Prostate gland (tissue), 2 donors: ENCODE results near the gene RAB40C. TPM values are rescaled to one million over a fixed set of nuclear protein-coding genes. Genes with fewer than 3 reads are reported as not detected.
A peak's percentile ranks its signal among the peaks of the same experiment; 100 is the strongest.
"Not testable (repeated sequence)": the region's sequence is repeated elsewhere in the genome, so short reads cannot be mapped to it uniquely, and the experiment has no call there.

Experiments
- DNase-seq: peaks from one replicate; pipeline ENCODE4 v3.0.0-alpha.2; 2019; ENCODE audit warnings: low spot score
- H3K27ac ChIP-seq, 2 donors: fragments of 200-600 bp; sonication (generic); 2 replicates each; pipeline ENCODE4 v1.5.1; 2017 to 2019
- H3K27me3 ChIP-seq: fragments of 200-600 bp; sonication (generic); replicated peaks from 2 replicates; pipeline ENCODE4 v1.5.1; 2019; ENCODE audit not compliant: insufficient read depth
- H3K36me3 ChIP-seq, 2 donors: fragments of 200-600 bp; sonication (generic); 1 replicate in 1 of 2; 2 replicates in 1 of 2; pipeline versions ENCODE4 v1.5.1 to v1.8.1; 2017 to 2019
- H3K4me1 ChIP-seq: fragments of 200-600 bp; sonication (generic); replicated peaks from 2 replicates; pipeline ENCODE4 v1.5.1; 2019
- H3K4me3 ChIP-seq, 2 donors: fragments of 200-600 bp; sonication (generic); 2 replicates each; pipeline ENCODE4 v1.5.1; 2017 to 2019
- H3K9me3 ChIP-seq: fragments of 200-600 bp; sonication (generic); 2 replicates; pipeline ENCODE4 v1.5.1; 2017
- CTCF ChIP-seq, 4 experiments: fragments of 200-600 bp in 2 of 4; fragments of 450-650 bp in 2 of 4; sonication (generic) in 2 of 4; IDR thresholded peaks; 1 replicate in 3 of 4; 2 replicates in 1 of 4; pipeline ENCODE4 v1.5.1; 2016 to 2019; ENCODE audit warnings: antibody characterized with exemption in 4 of 4, mild to moderate bottlenecking in 2 of 4, moderate library complexity in 2 of 4
- POLR2A ChIP-seq: fragments of 450-650 bp; IDR thresholded peaks from one replicate; pipeline ENCODE4 v1.6.1; 2016; ENCODE audit warnings: antibody characterized with exemption, mild to moderate bottlenecking
- POLR2AphosphoS5 ChIP-seq: sonication (generic); formaldehyde crosslinking; IDR thresholded peaks from one replicate; pipeline ENCODE4 v1.6.1; 2017; ENCODE audit warnings: antibody characterized with exemption
- WGBS: methylation state at CpG from one replicate; pipeline ENCODE4 v1.1.5; 2018; 5-methylcytosine and 5-hydroxymethylcytosine counted together
- intact Hi-C: fragments of 100-400 bp; cut with DNase I; formaldehyde crosslinking; loops from one replicate; pipeline ENCODE4 v1.14.2; 2022
- total RNA-seq, 2 donors: library from RNA; depleted of rRNA; stranded (reverse); fragments of >200 nt; gene quantifications; one replicate each; pipeline ENCODE4 v1.1.0, GENCODE V29; 2016

The RAB40C gene
- total RNA-seq, 2 donors from 2014 or later: 41.8 to 68.0 TPM

GRCh38 chr16:593406-593805 lies 3.5 kb downstream of the RAB40C start:
- peak; percentile 44 for TF ChIP-seq POLR2A
- peak; percentile 95 for TF ChIP-seq POLR2AphosphoS5
- no peak for TF ChIP-seq CTCF (IDR thresholded peaks at IDR 0.05)
- 46% methylated on average over 9 of the region's 9 CpGs for WGBS
- no peaks in the 10 kb centered on the region for H3K9me3 ChIP-seq
- peak overlapping the region; percentile 87 to 89 for H3K27ac ChIP-seq
- intact Hi-C loops: no loop called here
- H3K27me3 ChIP-seq: no peaks in the 10 kb centered on the region
- peaks cover 0 to 4% of the 10 kb centered on the region in 2 donors for H3K36me3 ChIP-seq
- peak; percentile 84 for DNase-seq
- H3K4me3 ChIP-seq: peak overlapping the region in 1 of 2 donors; percentile 0
- peaks cover 16% of the 10 kb centered on the region for H3K4me1 ChIP-seq

GRCh38 chr16:593807-594206 lies 3.9 kb downstream of the RAB40C start:
- DNase-seq: no peak
- intact Hi-C loops: no loop called here

GRCh38 chr16:595094-595528 lies 5.2 kb downstream of the RAB40C start:
- Histone ChIP-seq H3K36me3 (peaks cover 0 to 4% of the 10 kb centered on the region in 2 donors), H3K27me3 (no peaks in the 10 kb centered on the region), H3K9me3 (no peaks in the 10 kb centered on the region), H3K4me1 (peaks cover 16% of the 10 kb centered on the region), H3K27ac (no peak overlapping the region), H3K4me3 (no peak overlapping the region)
- no peak for TF ChIP-seq POLR2AphosphoS5
- TF ChIP-seq CTCF (IDR thresholded peaks at IDR 0.05): no peak
- TF ChIP-seq POLR2A: no peak
- no peak for DNase-seq
- WGBS: 85% methylated on average over 16 of the region's 18 CpGs
- intact Hi-C loops: no loop called here

More at GRCh38 chr16:593807-594206, 3.9 kb downstream of the RAB40C start:
- Histone ChIP-seq H3K36me3 (peaks cover 0 to 4% of the 10 kb centered on the region in 2 donors), H3K27ac (peak overlapping the region; percentile 87 to 89), H3K9me3 (no peaks in the 10 kb centered on the region), H3K4me1 (peaks cover 16% of the 10 kb centered on the region), H3K4me3 (no peak overlapping the region), H3K27me3 (no peaks in the 10 kb centered on the region)
- WGBS: 42% methylated on average over 15 of the region's 16 CpGs
- no peak for TF ChIP-seq POLR2AphosphoS5
- TF ChIP-seq POLR2A: no peak
- TF ChIP-seq CTCF (IDR thresholded peaks at IDR 0.05): no peak

- no peaks in the 10 kb centered on the region for H3K27me3 ChIP-seq
- no peak overlapping the region for H3K4me3 ChIP-seq
- peaks cover 16% of the 10 kb centered on the region for H3K4me1 ChIP-seq
- TF ChIP-seq CTCF (IDR thresholded peaks at IDR 0.05) (no peak), POLR2A (no peak), POLR2AphosphoS5 (peak; percentile 40)
- intact Hi-C loops: no loop called here
- DNase-seq: no peak
- 69% methylated on average over 33 of the region's 34 CpGs for WGBS
- H3K9me3 ChIP-seq: no peaks in the 10 kb centered on the region
- no peak overlapping the region for H3K27ac ChIP-seq
- peaks cover 0 to 4% of the 10 kb centered on the region in 2 donors for H3K36me3 ChIP-seq
Measured at GRCh38 chr16:595942-596735, 6.3 kb downstream of the RAB40C start.

- Histone ChIP-seq H3K27ac (no peak overlapping the region), H3K4me1 (peaks cover 16% of the 10 kb centered on the region)
- WGBS: 95% methylated on average over 12 of the region's 12 CpGs
Measured at GRCh38 chr16:596736-597060, 6.8 kb downstream of the RAB40C start.

GRCh38 chr16:597655-598054 lies 7.8 kb downstream of the RAB40C start:
- peaks cover 16% of the 10 kb centered on the region for H3K4me1 ChIP-seq
- intact Hi-C loops, H3K27me3 ChIP-seq, H3K36me3 ChIP-seq, H3K4me3 ChIP-seq, DNase-seq, H3K27ac ChIP-seq, H3K9me3 ChIP-seq: not testable (repeated sequence)
- WGBS: 99% methylated on average over 6 of the region's 7 CpGs

More at GRCh38 chr16:596736-597060, 6.8 kb downstream of the RAB40C start:
- Histone ChIP-seq H3K36me3 (peaks cover 0 to 4% of the 10 kb centered on the region in 2 donors), H3K9me3 (no peaks in the 10 kb centered on the region), H3K27me3 (no peaks in the 10 kb centered on the region), H3K4me3 (no peak overlapping the region)
- no peak for DNase-seq
- TF ChIP-seq POLR2AphosphoS5 (no peak), CTCF (IDR thresholded peaks at IDR 0.05) (no peak), POLR2A (no peak)
- intact Hi-C loops: no loop called here
